Central memory CD4-positive, alpha-beta T cell (primary cell): ENCODE measurements around the gene AKAP1.

Experiments
- DNase-seq: peaks from one replicate; pipeline ENCODE4 v3.0.0; 2022

AKAP1 gene

GRCh38 chr17:57168695-57169094, 83.6 kb downstream of the AKAP1 start:
- DNase-seq, result no peak

GRCh38 chr17:57170866-57171265, 85.8 kb downstream of the AKAP1 start:
- no peak for DNase-seq
